ENCODE data around the gene RRP15.

GRCh38 chr1:218383681-218384080 is 98.6 kb downstream of the RRP15 start:
- no peak for TF ChIP-seq POLR2A (IDR thresholded peaks at IDR 0.05; ENCODE audit: low read depth, low read length)
- TF ChIP-seq TAF1 (IDR thresholded peaks at IDR 0.05; ENCODE audit: borderline replicate concordance, low read depth, low read length) = no peak
- TF ChIP-seq POLR2AphosphoS5 (IDR thresholded peaks at IDR 0.05; ENCODE audit: low read depth, low read length) = no peak
